Parathyroid adenoma (tissue), 2 donors: ENCODE results near the gene FNIP1.

Experiments
- H2AFZ ChIP-seq: fragments of 300-600 bp; sonication (generic); one replicate; pipeline ENCODE4 v1.7.0; 2017; ENCODE audit warnings: antibody characterized with exemption, mild to moderate bottlenecking
- H3K27ac ChIP-seq: fragments of 300-600 bp; sonication (generic); one replicate; pipeline ENCODE4 v1.7.0; 2017
- H3K27me3 ChIP-seq: fragments of 300-600 bp; sonication (generic); one replicate; pipeline ENCODE4 v1.7.0; 2017; ENCODE audit warnings: low read length; ENCODE audit not compliant: control insufficient read depth, insufficient read depth
- H3K36me3 ChIP-seq: fragments of 300-600 bp; sonication (generic); one replicate; pipeline ENCODE4 v1.7.0; 2017; ENCODE audit warnings: low read length; ENCODE audit not compliant: control insufficient read depth, insufficient read depth
- H3K4me1 ChIP-seq: fragments of 300-600 bp; sonication (generic); one replicate; pipeline ENCODE4 v1.7.0; 2017; ENCODE audit warnings: control low read depth
- H3K4me2 ChIP-seq: fragments of 300-600 bp; sonication (generic); one replicate; pipeline ENCODE4 v1.7.0; 2017; ENCODE audit warnings: low read length
- H3K4me3 ChIP-seq: fragments of 300-600 bp; sonication (generic); one replicate; pipeline ENCODE4 v1.7.0; 2017; ENCODE audit warnings: low read depth, low read length
- H3K79me2 ChIP-seq: fragments of 300-600 bp; sonication (generic); one replicate; pipeline ENCODE4 v1.7.0; 2017; ENCODE audit warnings: control low read depth
- H3K9ac ChIP-seq: fragments of 300-600 bp; sonication (generic); one replicate; pipeline ENCODE4 v1.7.0; 2017; ENCODE audit warnings: mild to moderate bottlenecking
- H3K9me3 ChIP-seq: fragments of 300-600 bp; sonication (generic); one replicate; pipeline ENCODE4 v1.7.0; 2017; ENCODE audit warnings: low read length; ENCODE audit not compliant: control insufficient read depth
- TF ChIP-seq, protein P1 (sequence below): fragments of 300-600 bp; sonication (generic); IDR thresholded peaks from one replicate; pipeline ENCODE4 v1.7.0; 2017; ENCODE audit warnings: antibody characterized with exemption, mild to moderate bottlenecking
- donor health status: primary hyperparathyroidism.

FNIP1 gene

DNA sequence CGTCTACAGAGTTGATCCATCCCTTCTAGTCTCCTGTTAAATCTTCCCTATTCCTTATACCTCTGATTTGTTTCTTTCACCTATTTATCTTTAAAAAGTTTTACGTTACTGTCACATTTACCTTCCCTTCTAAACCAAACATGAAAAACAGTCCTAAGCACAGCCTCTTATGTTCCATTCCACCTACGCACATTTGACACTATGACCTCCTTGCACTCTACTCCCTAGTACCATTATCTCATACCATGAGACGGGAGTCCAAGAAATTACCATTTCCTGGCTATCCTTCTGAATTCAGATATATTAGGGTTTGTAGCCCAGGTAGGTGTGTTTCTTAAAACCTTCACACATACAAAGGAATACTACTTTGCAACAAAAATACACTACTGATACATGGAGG is 25.1 kb downstream of the FNIP1 start:
- Histone ChIP-seq H3K27ac (no peak overlapping the region), H3K4me3 (no peak overlapping the region), H3K27me3 (no peaks in the 10 kb centered on the region), H3K4me1 (peaks cover 7% of the 10 kb centered on the region), H3K36me3 (no peaks in the 10 kb centered on the region), H3K4me2 (no peak overlapping the region), H3K9me3 (no peaks in the 10 kb centered on the region), H3K79me2 (peaks cover 15% of the 10 kb centered on the region), H3K9ac (no peak overlapping the region), H2AFZ (no peak overlapping the region)
- TF ChIP-seq, protein P1, sequence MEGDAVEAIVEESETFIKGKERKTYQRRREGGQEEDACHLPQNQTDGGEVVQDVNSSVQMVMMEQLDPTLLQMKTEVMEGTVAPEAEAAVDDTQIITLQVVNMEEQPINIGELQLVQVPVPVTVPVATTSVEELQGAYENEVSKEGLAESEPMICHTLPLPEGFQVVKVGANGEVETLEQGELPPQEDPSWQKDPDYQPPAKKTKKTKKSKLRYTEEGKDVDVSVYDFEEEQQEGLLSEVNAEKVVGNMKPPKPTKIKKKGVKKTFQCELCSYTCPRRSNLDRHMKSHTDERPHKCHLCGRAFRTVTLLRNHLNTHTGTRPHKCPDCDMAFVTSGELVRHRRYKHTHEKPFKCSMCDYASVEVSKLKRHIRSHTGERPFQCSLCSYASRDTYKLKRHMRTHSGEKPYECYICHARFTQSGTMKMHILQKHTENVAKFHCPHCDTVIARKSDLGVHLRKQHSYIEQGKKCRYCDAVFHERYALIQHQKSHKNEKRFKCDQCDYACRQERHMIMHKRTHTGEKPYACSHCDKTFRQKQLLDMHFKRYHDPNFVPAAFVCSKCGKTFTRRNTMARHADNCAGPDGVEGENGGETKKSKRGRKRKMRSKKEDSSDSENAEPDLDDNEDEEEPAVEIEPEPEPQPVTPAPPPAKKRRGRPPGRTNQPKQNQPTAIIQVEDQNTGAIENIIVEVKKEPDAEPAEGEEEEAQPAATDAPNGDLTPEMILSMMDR = no peak

DNA sequence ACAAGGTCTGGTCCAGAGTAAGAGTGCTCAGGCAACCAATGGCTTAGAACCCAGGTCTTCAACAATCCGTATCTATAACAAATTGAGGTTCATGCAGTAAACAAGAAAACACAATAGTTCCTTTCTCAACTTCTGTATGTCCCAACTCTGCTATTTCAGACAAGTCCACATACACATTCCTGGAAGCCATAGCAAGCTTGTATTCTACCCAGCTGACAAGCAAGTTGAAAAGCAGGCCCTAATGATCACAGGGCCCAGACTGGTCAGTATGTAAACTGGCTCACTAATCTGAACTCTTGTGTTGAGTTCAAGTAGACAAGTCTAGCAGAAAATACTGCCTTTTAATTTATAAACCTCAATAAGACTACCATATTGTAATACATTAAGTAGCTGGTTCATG is 26.9 kb downstream of the FNIP1 start:
- Histone ChIP-seq H2AFZ (no peak overlapping the region), H3K4me2 (no peak overlapping the region), H3K79me2 (peaks cover 26% of the 10 kb centered on the region), H3K27ac (no peak overlapping the region), H3K4me1 (peaks cover 15% of the 10 kb centered on the region), H3K9ac (no peak overlapping the region), H3K9me3 (no peaks in the 10 kb centered on the region), H3K4me3 (no peak overlapping the region), H3K36me3 (no peaks in the 10 kb centered on the region), H3K27me3 (no peaks in the 10 kb centered on the region)
- TF ChIP-seq, protein P1 = no peak

DNA sequence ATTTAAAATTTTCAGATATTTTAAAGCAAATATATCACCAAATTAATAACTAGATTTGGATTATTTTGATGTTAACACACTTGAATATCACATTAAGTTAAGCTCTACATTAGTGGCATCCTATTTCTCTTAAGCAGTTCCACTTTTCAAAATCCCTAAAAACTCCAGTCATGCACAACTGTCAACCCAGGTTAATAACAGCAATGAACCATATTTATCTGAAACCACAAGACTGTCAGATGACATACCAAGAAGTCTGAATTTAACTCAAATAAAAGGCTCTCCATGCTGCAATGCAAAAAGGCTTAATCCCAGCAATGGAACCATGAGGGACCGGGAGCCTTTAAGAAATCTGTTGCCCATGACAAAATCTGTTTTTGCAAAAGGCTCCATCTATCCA is 27.5 kb downstream of the FNIP1 start:
- TF ChIP-seq, protein P1 = no peak
- peaks cover 32% of the 10 kb centered on the region for H3K79me2 ChIP-seq
- no peaks in the 10 kb centered on the region for H3K27me3 ChIP-seq
- peaks cover 15% of the 10 kb centered on the region for H3K4me1 ChIP-seq
- no peak overlapping the region for H3K27ac ChIP-seq
- H3K4me2 ChIP-seq = no peak overlapping the region
- H3K9ac ChIP-seq = no peak overlapping the region
- no peak overlapping the region for H3K4me3 ChIP-seq
- H3K36me3 ChIP-seq = no peaks in the 10 kb centered on the region
- H3K9me3 ChIP-seq = no peaks in the 10 kb centered on the region
- H2AFZ ChIP-seq = no peak overlapping the region

DNA sequence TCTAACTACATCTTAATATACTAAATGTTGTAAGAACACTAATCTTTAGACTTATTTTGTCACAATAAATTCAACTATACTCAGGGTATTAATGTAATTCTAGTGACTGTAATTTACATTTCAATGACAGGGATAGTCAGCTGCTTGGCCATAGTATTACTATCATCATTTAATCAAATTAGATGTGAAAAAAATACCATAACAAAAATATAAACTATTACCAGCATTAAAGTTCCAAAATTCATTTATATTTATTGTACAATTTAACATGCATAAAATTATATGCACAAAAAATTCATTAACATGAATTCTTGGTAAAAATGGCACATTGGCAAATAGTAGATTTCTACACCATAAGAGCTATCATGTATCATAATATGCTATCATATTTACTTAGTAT is 28.9 kb downstream of the FNIP1 start:
- Histone ChIP-seq H3K4me1 (peaks cover 12% of the 10 kb centered on the region), H3K9ac (no peak overlapping the region), H3K4me2 (no peak overlapping the region), H3K9me3 (no peaks in the 10 kb centered on the region), H2AFZ (no peak overlapping the region), H3K27me3 (no peaks in the 10 kb centered on the region), H3K36me3 (no peaks in the 10 kb centered on the region), H3K79me2 (peaks cover 44% of the 10 kb centered on the region), H3K4me3 (no peak overlapping the region), H3K27ac (no peak overlapping the region)
- TF ChIP-seq, protein P1 = no peak

DNA sequence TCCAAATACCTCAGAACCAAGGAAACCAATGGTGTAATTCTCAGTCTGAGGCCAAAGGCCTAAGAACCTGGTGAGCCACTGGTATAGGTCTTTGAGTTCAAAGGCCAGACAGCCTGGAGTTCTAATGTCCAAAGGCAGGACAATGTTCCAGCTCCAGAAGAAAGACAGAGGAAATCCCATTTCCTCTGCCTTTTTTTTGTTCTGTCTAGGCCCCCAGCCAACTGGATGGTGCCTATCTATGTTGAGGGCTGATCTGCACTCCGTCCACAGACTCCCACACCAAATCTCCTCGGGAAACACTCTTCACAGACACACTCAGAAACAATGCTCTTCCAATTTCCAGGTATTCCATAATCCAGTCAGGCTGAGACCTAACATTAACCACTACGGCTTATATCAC is 30.1 kb downstream of the FNIP1 start:
- H3K4me1 ChIP-seq = peaks cover 9% of the 10 kb centered on the region
- H3K4me3 ChIP-seq = no peak overlapping the region
- H3K9me3 ChIP-seq = no peaks in the 10 kb centered on the region
- H3K36me3 ChIP-seq = no peaks in the 10 kb centered on the region
- no peak overlapping the region for H3K9ac ChIP-seq
- H2AFZ ChIP-seq = no peak overlapping the region
- peaks cover 50% of the 10 kb centered on the region for H3K79me2 ChIP-seq
- H3K27ac ChIP-seq = no peak overlapping the region
- H3K4me2 ChIP-seq = no peak overlapping the region
- H3K27me3 ChIP-seq = no peaks in the 10 kb centered on the region
- TF ChIP-seq, protein P1 = no peak
